NCI-H128 (cell line): Measurements from ENCODE around the gene XXYLT1.

Source experiments
- DNase-seq: peaks from one replicate; lab custom pipeline; 2025; ENCODE audit not compliant: unreplicated experiment; lab: John Stamatoyannopoulos, UW

Gene XXYLT1

GRCh38 chr3:195251336-195252065 lies 19.5 kb downstream of the XXYLT1 start:
- no peak for DNase-seq

- DNase-seq: peak; percentile 49
Observed at GRCh38 chr3:195250473-195251251, 20.3 kb downstream of the XXYLT1 start.

GRCh38 chr3:195249858-195250464 lies 21.0 kb downstream of the XXYLT1 start:
- DNase-seq: no peak

GRCh38 chr3:195249057-195249770 lies 21.7 kb downstream of the XXYLT1 start:
- no peak for DNase-seq

GRCh38 chr3:195248281-195248680 lies 22.7 kb downstream of the XXYLT1 start:
- no peak for DNase-seq

- DNase-seq: no peak
Observed at GRCh38 chr3:195247863-195248189, 23.1 kb downstream of the XXYLT1 start.

GRCh38 chr3:195247086-195247862 lies 23.7 kb downstream of the XXYLT1 start:
- DNase-seq: no peak

GRCh38 chr3:195246581-195246995 lies 24.4 kb downstream of the XXYLT1 start:
- DNase-seq: no peak

- DNase-seq: no peak
Observed at GRCh38 chr3:195245531-195245951, 25.4 kb downstream of the XXYLT1 start.

- DNase-seq: no peak
Observed at GRCh38 chr3:195241592-195242355, 29.2 kb downstream of the XXYLT1 start.

GRCh38 chr3:195240939-195241338 lies 30.0 kb downstream of the XXYLT1 start:
- no peak for DNase-seq

GRCh38 chr3:195240171-195240701 lies 30.7 kb downstream of the XXYLT1 start:
- no peak for DNase-seq

GRCh38 chr3:195239121-195239520 lies 31.8 kb downstream of the XXYLT1 start:
- no peak for DNase-seq

GRCh38 chr3:195238586-195239118 lies 32.3 kb downstream of the XXYLT1 start:
- DNase-seq: no peak

- no peak for DNase-seq
Observed at GRCh38 chr3:195238081-195238571, 32.8 kb downstream of the XXYLT1 start.

GRCh38 chr3:195236801-195237570 lies 34.0 kb downstream of the XXYLT1 start:
- DNase-seq: no peak

- no peak for DNase-seq
Observed at GRCh38 chr3:195236076-195236798, 34.7 kb downstream of the XXYLT1 start.

- DNase-seq: no peak
Observed at GRCh38 chr3:195230244-195230643, 40.7 kb downstream of the XXYLT1 start.
